Peyer's patch (tissue), 4 donors: ENCODE measurements around the gene XYLB.

Source experiments
- CTCF ChIP-seq, 6 experiments: fragments of 450-650 bp in 4 of 6; fragments of 200-600 bp in 2 of 6; sonication (generic) in 1 of 6; IDR thresholded peaks; one replicate each; pipeline ENCODE4 v1.5.1; 2017 to 2019; ENCODE audit warnings: antibody characterized with exemption in 6 of 6, mild to moderate bottlenecking in 3 of 6, moderate library complexity in 1 of 6
- POLR2A ChIP-seq, 2 donors: fragments of 450-650 bp; IDR thresholded peaks; one replicate each; pipeline ENCODE4 v1.5.1; 2017; ENCODE audit warnings: antibody characterized with exemption in 2 of 2, mild to moderate bottlenecking in 2 of 2, moderate library complexity in 2 of 2

GRCh38 chr3:38375488-38376097 lies 29.0 kb downstream of the XYLB start:
- TF ChIP-seq POLR2A (IDR thresholded peaks at IDR 0.05) (no peak), CTCF (IDR thresholded peaks at IDR 0.05) (no peak)
